ENCODE measurements around the gene NEK11.

- TF ChIP-seq CTCF (IDR thresholded peaks at IDR 0.05 in 8 of 11, conservative IDR thresholded peaks at IDR 0.05 in 3 of 11) (no peak), POLR2AphosphoS5 (IDR thresholded peaks at IDR 0.05) (no peak), POLR2A (IDR thresholded peaks at IDR 0.05) (no peak)
Observed at GRCh38 chr3:130979117-130979516, 47.6 kb upstream of the NEK11 start.
